GM19467 (cell line): ENCODE data around the gene CIB4.

Experiments used
- ATAC-seq: cut with Tn5 transposase; IDR thresholded peaks from one replicate; pipeline ENCODE4 v1.9.1; 2021; ENCODE audit warnings: mild to moderate bottlenecking, moderate library complexity; ENCODE audit not compliant: unreplicated experiment

The CIB4 gene

DNA sequence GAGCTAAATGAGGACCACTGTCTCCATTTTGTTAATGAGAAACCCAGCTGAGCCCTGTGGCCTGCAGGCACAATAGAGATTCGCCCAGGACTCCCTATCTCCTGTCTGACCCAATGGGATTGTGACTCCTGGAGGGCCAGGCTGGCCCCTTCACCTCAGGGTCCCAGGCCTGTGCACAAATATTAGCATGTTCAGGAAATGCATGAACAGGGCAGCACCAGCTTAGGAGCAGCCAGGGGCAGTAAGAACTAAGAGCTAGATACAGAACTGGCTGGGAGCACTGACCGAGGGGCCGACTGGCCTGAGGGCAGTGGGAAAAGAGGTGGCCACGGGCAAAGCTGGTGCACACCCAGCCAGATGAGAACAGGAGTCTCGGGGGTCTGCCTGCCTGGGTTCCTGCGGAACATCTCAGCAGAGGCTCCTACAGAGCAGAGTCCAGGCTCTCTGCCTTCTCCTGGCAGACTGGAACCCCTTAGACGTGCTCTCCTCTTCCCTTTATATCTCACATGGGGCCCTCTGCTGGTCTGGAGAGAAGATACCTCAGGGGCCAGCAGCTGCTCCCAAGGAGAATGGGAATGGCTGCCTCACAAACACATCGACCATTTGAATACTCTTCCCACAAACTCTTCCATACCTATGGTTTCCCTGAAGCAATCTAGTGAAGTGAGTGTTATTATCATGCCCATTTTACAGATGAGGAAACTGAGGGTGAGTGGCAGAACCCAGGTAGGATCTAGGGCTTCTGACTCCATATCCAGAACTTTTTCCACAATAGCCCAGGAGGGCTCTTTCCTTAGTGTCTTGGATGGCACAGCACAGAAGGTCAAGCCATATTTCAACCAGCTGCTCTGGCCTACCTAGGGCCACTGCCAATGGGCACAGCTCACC is 85.7 kb downstream of the CIB4 start:
- ATAC-seq, result no peak

DNA sequence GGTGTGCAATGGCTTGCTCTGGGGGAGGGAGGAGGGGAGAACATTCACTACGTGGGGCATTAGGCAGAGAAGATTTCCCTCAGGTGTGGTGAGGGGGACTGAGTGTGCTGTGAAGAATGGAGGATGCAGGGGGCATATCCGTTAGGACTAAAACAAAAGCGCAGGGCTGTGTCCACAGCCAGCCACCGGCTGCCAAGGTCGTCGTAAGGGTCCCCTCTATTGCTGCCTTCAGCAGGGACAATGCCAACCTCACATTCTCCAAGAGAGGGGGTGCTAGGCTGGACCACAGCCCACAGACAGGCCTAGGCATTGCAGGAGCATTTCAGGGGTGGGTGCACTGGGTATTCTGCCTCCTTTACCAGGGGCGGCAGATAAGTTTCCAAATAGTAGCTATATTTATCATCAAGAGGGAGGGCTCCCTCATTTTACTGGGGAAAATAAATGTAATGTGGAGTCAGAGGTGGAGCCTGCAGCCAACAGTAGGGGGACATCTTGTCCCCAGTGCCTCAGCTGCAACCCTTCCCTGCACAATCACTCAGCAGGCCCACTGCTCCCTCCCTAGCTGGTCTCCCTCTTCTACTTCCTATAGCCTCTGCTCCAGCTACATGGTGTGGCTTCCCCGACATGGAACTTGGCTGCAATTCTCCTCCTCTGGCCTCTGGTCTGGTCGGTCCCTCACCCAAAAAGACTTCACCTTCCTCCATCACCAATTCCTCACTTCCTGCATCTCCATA is 88.4 kb downstream of the CIB4 start:
- ATAC-seq, result no peak

DNA sequence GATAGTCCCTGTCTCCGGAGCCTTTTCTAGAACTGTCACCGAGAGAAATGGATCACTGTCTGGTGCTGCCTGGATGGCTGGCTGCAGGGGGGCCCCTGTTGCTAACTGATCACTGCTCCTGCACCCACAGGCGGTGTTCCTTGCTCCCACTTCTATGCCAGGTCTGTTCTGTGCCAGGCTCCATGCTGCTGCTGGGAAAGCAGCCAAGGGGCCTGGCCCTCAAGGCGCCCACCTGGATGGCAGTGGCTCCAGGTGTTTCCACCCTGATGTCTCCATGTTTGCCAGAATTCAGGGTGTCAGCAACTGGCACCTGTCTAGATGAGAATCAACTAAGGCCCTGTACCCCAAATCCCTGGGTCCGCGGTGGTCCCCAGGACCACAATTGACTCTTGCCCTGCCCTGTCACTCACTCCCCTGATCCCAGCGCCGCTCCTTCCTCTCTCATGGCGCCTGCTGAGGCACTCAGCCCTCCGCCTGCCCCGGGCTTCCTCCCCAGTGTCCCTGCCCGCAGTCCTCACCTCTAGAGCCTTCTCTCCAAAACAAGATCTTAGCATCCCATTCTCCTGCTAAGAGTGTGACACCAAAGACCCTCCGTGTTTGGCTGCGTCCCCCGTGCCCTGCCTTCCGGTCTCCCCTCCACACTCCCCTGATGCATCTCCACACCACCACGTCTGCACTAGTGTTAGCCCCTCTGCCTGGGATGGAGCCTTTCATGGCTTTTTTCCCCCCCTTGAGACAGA is 90.7 kb downstream of the CIB4 start:
- ATAC-seq, result no peak

DNA sequence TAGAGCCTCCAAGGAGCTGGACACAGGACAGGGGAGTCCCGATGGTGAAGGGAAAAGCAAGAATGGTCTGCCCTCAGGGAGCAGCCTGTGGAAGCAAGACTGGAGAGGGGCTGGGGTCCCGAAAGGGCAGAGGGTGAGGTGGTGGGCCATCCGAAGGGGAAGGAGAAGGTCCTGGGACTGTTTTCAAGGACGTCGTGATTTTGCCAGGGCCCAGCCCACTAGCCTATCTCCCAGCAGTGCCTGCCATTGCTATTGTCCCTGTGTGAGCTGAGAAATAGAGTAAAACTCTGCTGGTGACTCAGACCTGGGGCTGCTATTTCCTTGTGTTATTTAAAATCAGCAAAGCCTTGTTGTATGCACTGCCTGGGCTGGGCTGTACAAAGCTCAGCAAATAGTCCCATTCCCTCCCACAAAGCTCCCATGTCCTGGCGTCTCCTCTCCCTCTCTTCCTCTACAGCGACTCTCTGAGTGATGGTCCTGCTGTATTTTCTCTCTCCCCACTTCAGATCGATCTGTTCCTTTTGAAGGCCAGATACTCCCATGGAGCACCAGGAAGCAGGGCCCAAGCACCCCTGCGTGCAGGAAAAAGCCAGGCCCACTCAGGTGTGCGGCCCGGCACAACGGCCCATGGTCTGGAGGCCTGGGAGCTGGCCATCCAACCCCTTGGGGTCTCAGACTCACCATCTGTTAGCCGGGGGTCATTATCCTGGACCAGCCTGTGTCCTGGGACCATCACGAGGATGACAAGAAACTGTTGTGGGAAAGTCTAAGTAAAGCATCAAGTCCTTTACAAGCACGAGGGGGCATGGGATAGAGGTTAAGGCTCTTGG is 98.3 kb downstream of the CIB4 start:
- ATAC-seq, result no peak

DNA sequence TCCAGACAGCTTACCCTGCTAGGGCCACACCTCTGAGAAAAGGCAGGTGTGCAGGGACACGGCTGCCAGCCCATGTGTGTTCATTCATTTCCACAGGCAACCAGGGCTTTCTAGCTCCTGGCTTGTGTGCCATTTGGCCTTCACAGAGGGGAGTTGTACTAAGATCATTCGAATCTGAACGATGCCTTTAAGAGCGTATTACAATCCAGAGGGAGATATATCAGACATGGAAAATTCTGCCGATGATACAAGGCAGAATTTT is 99.0 kb downstream of the CIB4 start:
- no peak for ATAC-seq

DNA sequence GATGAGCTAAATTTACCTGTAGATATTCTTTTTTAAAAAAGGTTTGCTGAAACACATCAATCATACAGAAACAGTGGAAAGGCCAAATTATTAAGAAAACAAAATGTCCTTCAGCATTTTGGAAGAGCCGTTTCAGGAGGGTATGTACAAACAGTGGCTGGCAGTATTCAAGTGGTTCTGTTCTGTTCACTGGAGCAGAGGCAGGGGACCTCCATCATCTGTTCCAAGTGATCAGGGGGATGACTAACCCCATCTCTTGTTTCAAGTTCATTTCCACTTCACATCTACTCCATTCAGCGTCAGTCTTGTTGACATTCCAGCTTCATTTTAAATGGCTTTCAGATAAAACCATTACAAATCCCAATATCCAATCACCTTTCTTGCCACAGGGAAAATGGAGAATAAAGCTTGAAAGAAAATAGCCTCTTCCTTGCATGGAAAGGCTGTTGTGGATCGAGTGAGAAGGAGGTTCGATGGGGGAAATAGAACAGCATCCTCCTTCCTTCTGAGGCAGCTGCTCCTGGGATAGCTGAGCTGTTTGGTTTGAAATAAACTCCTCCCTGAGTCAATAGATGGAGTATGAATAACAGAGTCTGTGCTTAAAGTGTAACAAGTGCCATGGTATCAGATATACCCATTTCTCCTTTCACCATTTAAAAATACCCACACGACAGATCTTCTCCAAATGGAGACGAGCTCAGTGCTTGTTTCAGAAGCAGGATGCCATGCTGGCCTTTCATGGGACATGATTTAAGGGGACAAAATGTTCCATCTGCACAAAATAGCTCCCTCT is 99.6 kb downstream of the CIB4 start:
- no peak for ATAC-seq

DNA sequence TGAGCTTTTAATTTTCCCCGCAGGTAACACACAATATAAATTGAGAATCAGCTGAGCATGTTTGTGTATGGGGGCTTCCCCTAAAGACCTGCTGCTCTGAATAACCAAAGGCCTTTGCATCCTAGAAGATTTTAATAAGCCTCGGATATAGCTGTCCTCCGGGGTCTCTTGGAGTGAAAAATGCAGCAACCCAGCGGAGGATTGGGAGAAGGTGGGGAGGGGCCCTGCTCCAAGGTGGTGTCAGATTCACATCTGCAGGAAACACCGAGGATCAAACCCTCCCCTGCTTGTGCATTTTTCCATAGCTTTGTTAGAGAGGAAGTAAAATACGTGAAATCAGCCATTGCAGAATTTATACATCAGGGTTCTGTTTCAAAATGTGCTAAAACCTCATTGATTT is 100.2 kb downstream of the CIB4 start:
- ATAC-seq, result no peak

DNA sequence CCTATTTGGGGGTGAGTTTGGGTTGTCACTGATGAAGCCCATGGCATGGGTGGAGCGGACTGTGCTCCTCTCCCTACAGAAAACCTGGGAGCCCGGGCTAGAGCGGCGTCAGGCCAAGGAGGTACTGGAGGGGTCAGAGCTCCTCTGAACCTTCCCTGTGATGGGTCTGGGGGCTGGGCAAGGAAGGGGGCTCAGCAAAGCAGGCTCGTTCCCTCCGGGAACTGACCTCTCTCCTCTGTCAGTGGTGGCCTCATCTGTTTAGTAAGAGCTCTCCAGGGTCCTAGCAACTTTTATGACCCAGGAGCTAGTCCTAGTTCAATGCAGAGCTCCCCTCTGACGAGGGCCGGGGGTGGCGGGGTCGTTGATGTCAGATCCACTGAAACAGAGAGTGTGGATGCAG is 100.9 kb downstream of the CIB4 start:
- no peak for ATAC-seq

DNA sequence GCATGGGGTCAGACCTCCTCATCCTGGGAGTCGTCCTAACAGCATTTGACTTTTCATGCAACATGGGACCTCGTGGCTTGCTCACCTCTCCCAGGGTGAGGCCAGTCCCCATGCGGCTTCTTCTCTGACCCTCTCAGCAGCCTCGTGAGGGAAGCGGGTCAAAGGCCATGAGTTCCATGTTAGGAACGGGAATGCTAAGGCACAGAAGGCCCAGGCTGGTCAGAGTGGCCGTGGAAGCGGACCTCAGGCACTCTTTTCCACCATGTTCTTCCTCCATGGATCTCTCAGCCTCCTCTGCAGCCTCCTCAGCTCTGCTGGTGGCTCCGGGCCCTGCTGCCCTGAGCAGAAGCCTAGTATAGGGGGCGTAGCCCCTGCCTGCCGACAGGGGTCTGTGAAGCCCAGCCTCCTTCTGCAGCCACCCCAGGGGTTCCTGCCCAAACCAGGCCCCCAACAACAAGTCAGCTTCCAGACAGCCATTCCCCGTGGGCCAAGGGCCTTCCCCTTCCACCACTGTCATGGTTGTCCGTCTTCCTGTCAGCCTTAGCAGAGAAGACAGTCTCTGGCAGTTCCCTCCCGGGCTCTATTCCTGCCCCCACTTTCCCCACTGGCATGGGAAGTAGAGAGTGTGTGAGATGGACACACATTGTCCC is 103.2 kb downstream of the CIB4 start:
- ATAC-seq, result no peak

DNA sequence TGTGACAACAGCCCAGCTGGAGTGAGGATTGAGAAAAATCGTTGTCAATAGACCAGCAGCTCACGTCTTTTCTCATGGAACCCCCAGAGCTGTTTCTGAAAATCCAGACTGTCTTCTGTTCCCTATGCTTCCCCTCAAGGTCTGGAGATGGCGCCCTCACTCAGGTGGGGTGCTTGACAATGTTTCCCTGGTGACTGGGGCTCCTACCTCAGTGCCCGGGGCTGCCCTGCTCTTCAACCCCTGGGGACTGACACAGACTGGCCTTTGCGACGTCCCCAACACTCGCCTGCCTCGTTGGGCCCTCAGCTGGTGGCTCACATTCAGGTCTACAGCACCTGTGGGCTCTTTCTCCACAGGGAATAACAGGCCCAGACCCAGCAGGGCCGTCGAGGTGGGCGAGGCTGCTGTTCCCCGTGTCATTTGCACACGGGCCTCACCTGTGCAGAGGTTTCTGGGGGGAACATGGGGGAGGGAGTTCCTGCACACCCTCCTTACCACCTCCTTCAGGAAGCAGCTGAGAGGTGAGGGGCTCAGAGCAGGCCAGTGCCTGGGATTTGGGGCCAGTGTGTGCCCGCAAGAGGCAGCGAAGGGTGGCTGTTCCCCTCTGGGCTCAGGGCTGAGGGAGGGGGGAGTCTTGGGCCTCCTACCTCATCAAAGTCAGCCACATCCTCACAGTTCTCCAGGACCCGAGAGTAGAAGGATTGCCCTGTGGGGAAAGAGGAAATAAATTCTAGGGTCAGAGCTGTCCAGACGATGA is 103.9 kb downstream of the CIB4 start:
- ATAC-seq, result no peak

DNA sequence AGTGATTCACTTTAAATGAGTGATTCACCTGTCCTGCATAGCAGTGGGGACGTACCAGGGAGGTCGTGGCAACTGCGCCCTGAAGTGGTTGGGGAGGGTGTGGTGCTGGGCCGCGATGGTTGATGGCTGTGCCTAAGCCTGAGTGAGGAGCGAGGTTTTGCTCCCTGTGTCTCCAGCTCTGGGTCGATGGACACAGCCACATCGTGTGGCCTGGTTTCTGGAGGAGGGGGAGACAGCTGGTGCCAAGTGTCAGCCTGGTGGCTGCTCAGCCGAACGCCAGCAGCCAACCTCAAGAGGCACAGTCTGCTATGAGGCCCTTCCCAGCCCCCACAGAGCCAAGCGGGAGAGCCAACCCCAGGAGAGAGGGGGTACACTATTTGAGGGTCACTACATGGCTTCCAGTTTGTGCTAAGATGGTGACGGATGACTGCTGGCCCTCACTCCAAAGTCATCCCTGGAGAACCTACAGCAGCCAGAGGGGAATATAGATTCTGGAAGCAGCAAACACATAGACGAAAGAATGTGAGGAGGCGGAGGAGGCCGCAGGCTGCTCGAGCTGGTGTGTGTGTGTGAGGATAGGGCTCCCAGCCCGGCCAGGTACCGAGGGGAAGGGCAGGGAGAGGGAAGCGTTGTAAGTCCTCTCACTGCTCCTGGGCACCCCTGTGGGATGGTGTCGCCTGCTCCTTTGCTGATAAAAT is 104.6 kb downstream of the CIB4 start:
- no peak for ATAC-seq

DNA sequence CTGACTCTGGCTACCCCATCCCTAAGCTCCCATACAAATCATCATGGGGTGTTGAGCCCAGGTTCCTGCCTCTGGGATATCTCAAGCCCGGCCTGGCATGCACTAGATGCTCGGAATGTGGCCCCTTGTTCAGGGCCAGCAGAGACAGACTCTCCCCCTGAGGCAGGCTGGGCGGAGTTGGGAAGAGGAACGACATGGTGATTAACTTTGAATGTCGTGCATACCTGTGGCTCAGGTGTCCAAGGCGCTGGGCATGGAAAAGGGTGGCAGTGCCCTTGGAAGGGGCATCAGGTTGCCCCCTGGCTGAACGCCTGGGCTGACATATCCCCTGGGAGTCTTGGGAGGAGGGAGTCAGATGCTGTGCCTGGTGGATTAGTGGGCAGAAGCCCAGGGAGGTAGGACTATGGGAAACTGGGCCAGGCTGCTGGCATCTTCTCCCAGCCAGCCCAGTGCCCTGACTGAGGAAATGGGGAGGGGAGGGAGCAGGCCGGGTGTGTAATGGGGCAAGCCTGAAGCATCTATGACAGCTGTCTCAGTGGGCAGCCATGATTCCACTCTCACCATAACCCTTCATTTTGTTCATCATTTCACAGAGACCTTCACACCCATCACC is 105.4 kb downstream of the CIB4 start:
- no peak for ATAC-seq

DNA sequence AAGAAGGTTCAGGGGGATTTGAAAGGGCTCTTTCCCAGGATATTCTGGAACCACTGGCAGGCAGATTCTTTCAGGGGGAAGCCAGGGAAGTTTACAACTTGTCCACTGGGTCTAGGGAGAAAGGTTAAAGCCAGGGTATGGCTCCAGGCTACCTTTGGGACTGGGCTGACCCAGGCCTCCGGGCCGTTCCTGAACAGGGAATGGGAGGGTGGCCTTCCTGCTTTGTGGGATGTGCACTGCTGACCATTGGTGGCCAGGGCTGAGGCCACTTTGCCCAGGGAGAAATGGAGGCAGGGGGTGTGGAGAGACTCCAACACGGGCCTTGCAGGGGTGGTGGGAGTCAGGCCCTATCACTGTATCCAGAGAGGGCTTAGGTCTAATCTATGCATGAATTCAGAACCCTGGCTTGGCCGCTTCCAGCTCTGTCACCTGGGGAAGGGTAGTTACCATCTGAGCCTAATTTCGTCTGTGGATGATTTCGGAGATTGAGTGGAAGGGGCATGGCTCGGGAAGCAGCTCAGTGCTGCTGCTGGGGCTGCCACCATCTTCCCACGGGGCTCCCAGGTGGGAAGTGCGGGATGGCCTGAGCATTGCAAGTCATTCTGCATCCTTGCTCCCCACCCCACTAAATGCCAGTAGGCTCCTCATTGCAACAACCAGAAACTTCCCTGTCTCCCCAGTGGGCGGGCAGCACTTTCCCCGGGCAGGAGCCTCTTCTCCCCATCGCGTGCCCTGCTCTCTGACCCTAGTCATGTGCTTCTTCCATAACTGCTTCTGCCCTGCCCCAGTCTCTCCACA is 106.1 kb downstream of the CIB4 start:
- ATAC-seq, result no peak

DNA sequence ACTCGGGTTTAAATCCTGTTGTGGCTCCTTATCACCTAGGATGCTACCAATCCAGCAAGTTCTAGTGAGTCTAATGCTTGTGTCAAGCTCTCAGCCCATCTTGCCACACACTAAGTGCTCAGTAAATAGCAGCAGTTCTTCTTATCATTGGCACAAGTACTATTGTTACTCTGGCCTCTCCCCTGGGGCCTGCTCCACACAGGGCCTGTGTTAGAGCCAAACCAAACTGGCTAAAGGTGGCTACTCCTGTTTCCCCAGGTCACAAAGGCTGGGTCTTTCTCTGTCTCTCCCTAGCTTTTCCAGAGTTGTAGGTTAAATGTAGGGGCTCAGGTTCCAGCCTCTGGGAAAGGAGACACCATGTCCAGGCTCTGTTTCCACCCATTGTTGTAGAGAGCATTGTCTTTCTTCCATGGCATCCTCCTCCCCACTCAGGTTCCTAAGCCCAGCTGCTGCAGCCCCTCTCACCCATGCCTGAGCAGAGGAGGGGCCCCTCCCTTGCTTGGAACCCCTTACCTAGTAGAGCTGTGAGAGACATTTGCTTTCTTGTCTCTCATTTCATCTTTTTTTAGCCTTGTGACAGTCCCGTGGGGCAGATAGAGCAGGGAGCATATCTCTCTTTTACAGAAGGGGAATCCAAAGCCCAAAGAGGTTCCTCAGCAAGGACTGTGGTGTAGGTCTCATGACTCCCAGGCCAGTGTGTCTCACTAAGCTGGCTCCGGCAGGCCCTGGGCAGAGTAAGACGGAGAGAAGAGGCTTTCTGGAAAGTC is 106.9 kb downstream of the CIB4 start:
- ATAC-seq, result no peak

DNA sequence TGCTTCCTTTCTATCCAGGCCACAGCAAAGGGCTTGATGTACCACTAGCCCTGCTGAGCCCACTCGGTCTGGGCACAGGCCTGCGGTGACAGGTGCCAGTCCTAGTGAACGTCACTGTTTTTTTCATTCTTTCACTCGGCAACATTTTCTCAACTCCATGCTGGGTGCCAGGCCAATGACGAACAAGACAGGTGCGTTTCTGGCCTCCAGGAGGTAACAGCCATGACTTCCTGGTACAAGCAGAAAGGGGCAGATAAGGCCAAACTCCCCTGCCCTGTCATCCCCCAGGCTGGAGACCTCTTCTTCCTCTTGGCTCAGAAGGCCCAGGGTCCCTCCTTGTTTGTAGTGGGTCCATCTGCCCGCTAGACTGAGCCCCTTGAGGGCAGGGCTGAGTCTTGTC is 107.5 kb downstream of the CIB4 start:
- no peak for ATAC-seq
